ENCODE data around the gene TMEM175.

TMEM175 gene

DNA sequence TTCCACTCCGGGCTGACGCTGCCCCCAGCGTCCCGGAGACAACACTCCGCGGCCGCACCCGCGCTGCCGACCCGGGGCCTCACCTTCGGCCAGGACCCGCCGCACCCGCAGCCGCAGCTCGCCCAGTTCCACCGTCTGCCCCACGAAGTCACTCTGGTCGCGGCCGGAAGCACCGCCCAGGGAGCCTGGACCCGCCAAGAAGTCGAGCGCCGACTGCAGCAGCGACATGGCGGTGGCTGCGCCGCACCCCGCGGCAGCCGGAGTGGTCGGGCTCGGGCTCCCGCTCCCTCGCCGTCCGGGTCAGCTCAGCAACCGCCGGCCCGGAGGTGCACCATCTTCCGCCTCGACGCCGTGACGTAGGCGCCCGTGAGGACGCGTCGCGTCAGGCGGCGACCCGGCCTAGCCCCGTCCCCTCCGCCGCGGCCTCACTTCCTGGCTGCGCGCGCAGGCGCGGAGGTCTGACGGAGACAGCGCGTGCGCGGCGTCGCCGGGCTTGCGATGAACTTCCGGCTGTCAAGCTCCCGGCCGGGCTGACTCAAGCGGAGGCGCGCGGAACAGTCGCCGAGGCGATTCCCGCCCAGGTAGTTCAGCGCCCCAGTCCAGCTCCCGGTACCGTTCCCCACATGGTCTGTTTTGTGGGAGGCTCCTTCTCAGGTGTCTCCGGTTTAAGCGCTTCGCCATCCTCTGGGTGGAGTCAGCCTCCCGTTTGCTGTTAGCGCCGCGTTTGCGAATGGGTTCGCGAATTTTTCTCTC is at the start of gene TMEM175, which contains the start of gene GAK:
TSS of gene TMEM175 (plus strand) at position 501 of the 753 bp plus-strand sequence. CDS start 15,280 bp downstream, outside the sequence.
TSS of gene GAK (minus strand) at position 357 of the 753 bp plus-strand sequence. CDS start at position 228, 129 bp downstream.
- H3K27me3 ChIP-seq (ENCODE audit: control insufficient read depth, insufficient read depth, low read length) = no peaks in the 10 kb centered on the region
- no peaks in the 10 kb centered on the region for H3K9me3 ChIP-seq (ENCODE audit: control insufficient read depth, insufficient read depth, low read length)
- peaks cover 4% of the 10 kb centered on the region; the same call in 1 of the 2 replicates for H3K4me1 ChIP-seq (ENCODE audit: control insufficient read depth, insufficient read depth, low read length)
- peak within 1 kb of the TSS; percentile 93 for H3K4me3 ChIP-seq (ENCODE audit: low read length)
- no peaks in the 10 kb centered on the region for H3K36me3 ChIP-seq (ENCODE audit: control insufficient read depth, insufficient read depth, low read length)
- peak; percentile 94 for DNase-seq (ENCODE audit: low read depth, low spot score)
- WGBS (ENCODE audit: insufficient coverage, insufficient read length) = no CpG with 5 or more reads among the region's 99 CpGs
- no peak within 1 kb of the TSS for H3K27ac ChIP-seq (ENCODE audit: low read length)

DNA sequence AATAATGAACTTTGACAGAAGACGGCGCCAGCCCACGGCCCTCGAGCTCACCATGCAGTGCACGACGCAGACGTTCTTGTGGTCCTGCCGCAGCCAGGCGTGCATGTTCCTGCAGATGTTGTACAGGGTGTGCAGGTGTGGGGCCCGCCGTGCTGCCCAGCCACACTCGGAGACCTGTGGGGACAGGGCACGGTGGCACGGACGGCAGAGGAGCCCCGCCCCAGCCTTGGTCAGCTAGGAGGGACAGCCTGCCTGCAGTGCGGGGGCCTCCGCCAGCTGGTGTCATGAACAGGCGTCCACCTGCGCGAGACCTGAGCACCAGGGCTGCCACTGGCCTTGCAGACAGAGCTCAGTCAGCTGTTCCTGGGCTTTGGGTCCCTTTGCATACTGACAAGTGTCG is 49.6 kb upstream of the TMEM175 start:
- Histone ChIP-seq H3K4me1 (ENCODE audit: control insufficient read depth, insufficient read depth, low read length) (no peaks in the 10 kb centered on the region), H3K27ac (ENCODE audit: low read length) (no peak overlapping the region), H3K4me3 (ENCODE audit: low read length) (no peak overlapping the region), H3K9me3 (ENCODE audit: control insufficient read depth, insufficient read depth, low read length) (no peaks in the 10 kb centered on the region), H3K36me3 (ENCODE audit: control insufficient read depth, insufficient read depth, low read length) (peaks cover 25% of the 10 kb centered on the region), H3K27me3 (ENCODE audit: control insufficient read depth, insufficient read depth, low read length) (no peaks in the 10 kb centered on the region)
- WGBS (ENCODE audit: insufficient coverage, insufficient read length) = no CpG with 5 or more reads among the region's 22 CpGs
- no peak for DNase-seq (ENCODE audit: low read depth, low spot score)

DNA sequence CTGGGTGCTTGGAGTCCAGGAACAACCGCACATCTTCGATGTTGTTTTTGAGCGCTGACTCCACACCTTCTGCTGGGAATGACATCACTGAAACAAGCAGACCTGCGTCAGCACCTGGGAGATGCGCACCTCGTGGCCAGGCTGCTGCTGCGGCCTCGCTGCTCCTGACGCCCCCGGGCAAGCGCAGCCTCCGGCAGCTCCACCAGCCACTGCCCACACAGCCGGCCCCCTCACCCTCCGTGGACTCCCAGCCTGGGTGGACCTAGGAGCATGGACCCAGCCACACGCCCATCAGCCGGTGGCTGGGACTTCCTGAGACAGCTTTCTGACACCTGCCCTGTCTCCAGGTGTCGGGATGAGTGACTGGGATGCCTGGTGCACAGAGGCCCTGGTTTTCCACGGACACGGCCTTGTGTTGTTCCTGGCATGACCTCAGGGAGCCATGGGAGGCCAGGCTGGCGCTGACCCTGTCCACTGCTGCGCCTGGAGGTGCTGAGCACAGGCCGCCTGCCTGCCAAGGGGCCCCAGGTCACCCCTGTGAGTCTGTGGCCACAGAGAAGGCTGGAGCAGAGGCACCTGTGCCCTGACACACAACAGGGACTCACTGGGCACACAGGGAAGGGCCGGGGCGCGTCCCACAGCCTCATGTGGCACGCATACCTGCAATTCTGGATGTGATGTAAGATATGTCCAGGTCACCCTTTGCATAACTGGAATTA is 48.7 kb upstream of the TMEM175 start:
- peaks cover 28% of the 10 kb centered on the region for H3K36me3 ChIP-seq (ENCODE audit: control insufficient read depth, insufficient read depth, low read length)
- H3K4me1 ChIP-seq (ENCODE audit: control insufficient read depth, insufficient read depth, low read length) = no peaks in the 10 kb centered on the region
- DNase-seq (ENCODE audit: low read depth, low spot score) = no peak
- no peak overlapping the region for H3K27ac ChIP-seq (ENCODE audit: low read length)
- H3K27me3 ChIP-seq (ENCODE audit: control insufficient read depth, insufficient read depth, low read length) = no peaks in the 10 kb centered on the region
- WGBS (ENCODE audit: insufficient coverage, insufficient read length) = no CpG with 5 or more reads among the region's 26 CpGs
- H3K9me3 ChIP-seq (ENCODE audit: control insufficient read depth, insufficient read depth, low read length) = no peaks in the 10 kb centered on the region
- H3K4me3 ChIP-seq (ENCODE audit: low read length) = no peak overlapping the region

GRCh38 chr4:884259-884658 is 48.0 kb upstream of the TMEM175 start:
- Histone ChIP-seq H3K27me3 (ENCODE audit: control insufficient read depth, insufficient read depth, low read length) (no peaks in the 10 kb centered on the region), H3K27ac (ENCODE audit: low read length) (no peak overlapping the region), H3K9me3 (ENCODE audit: control insufficient read depth, insufficient read depth, low read length) (no peaks in the 10 kb centered on the region), H3K4me3 (ENCODE audit: low read length) (no peak overlapping the region), H3K36me3 (ENCODE audit: control insufficient read depth, insufficient read depth, low read length) (peaks cover 29% of the 10 kb centered on the region), H3K4me1 (ENCODE audit: control insufficient read depth, insufficient read depth, low read length) (no peaks in the 10 kb centered on the region)
- DNase-seq (ENCODE audit: low read depth, low spot score) = no peak
- WGBS (ENCODE audit: insufficient coverage, insufficient read length) = no CpG with 5 or more reads among the region's 15 CpGs

DNA sequence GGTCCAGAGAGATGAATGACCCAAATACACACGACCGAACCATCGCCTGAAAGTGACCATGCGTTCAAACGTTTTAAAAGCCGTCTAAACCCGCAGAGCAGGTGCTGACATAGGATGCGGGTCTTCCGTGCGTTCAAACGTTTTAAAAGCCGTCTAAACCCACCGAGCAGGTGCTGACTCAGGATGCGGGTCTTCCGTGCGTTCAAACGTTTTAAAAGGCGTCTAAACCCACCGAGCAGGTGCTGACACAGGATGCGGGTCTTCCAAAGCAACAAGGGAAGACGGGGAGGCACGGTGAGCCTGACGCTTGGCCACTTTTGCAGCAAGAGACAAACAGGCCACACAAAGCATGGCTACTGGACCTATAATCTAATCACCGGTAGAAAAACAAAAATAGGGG is 47.4 kb upstream of the TMEM175 start:
- no peak for DNase-seq (ENCODE audit: low read depth, low spot score)
- no peak overlapping the region for H3K4me3 ChIP-seq (ENCODE audit: low read length)
- H3K36me3 ChIP-seq (ENCODE audit: control insufficient read depth, insufficient read depth, low read length) = peaks cover 33% of the 10 kb centered on the region
- H3K4me1 ChIP-seq (ENCODE audit: control insufficient read depth, insufficient read depth, low read length) = no peaks in the 10 kb centered on the region
- no peak overlapping the region for H3K27ac ChIP-seq (ENCODE audit: low read length)
- H3K9me3 ChIP-seq (ENCODE audit: control insufficient read depth, insufficient read depth, low read length) = no peaks in the 10 kb centered on the region
- WGBS (ENCODE audit: insufficient coverage, insufficient read length) = no CpG with 5 or more reads among the region's 24 CpGs
- H3K27me3 ChIP-seq (ENCODE audit: control insufficient read depth, insufficient read depth, low read length) = no peaks in the 10 kb centered on the region

DNA sequence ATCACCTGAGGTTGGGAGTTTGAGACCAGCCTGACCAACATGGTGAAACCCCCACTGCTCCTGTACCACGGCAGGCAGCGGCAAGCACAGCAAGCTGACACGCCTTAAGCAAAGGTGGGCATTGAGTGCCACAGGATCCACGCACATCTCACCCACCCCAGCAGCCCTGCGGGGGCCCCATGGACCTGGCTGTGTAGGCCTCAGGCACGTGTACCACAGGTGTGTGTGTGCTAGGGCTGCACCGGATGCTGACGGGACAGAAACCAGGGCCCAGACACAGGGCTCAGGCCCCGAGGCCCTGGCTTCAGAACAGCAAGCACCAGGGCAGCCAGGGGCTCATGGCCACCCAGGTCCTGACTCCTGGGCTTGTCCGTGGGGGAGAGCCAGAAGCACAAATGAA is 46.9 kb upstream of the TMEM175 start:
- Histone ChIP-seq H3K36me3 (ENCODE audit: control insufficient read depth, insufficient read depth, low read length) (peaks cover 33% of the 10 kb centered on the region), H3K4me3 (ENCODE audit: low read length) (no peak overlapping the region), H3K27me3 (ENCODE audit: control insufficient read depth, insufficient read depth, low read length) (no peaks in the 10 kb centered on the region), H3K4me1 (ENCODE audit: control insufficient read depth, insufficient read depth, low read length) (no peaks in the 10 kb centered on the region), H3K9me3 (ENCODE audit: control insufficient read depth, insufficient read depth, low read length) (no peaks in the 10 kb centered on the region), H3K27ac (ENCODE audit: low read length) (no peak overlapping the region)
- no peak for DNase-seq (ENCODE audit: low read depth, low spot score)
- WGBS (ENCODE audit: insufficient coverage, insufficient read length) = no CpG with 5 or more reads among the region's 10 CpGs

DNA sequence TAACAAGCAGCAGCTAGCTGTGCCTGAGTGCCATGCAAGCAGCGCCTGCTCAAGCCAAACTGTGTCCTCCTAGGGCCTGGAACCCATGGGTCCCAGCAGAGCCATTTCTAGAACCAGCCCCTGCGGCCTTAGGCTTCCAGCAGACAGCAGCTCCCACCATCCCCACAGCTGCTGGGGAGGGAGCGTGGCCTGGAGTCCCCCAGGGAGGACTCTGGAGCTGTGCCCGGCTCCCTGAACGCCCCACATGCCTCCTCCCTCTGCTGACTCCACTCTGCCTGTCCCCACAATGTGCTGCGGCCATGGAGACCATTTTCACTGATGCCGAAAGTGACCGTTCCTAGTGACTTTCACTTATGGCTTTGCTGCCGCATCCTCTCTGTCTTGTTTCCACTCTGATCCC is 46.0 kb upstream of the TMEM175 start:
- WGBS (ENCODE audit: insufficient coverage, insufficient read length) = no CpG with 5 or more reads among the region's 9 CpGs
- Histone ChIP-seq H3K4me1 (ENCODE audit: control insufficient read depth, insufficient read depth, low read length) (no peaks in the 10 kb centered on the region), H3K27ac (ENCODE audit: low read length) (no peak overlapping the region), H3K27me3 (ENCODE audit: control insufficient read depth, insufficient read depth, low read length) (no peaks in the 10 kb centered on the region), H3K4me3 (ENCODE audit: low read length) (no peak overlapping the region), H3K9me3 (ENCODE audit: control insufficient read depth, insufficient read depth, low read length) (no peaks in the 10 kb centered on the region), H3K36me3 (ENCODE audit: control insufficient read depth, insufficient read depth, low read length) (peaks cover 31% of the 10 kb centered on the region)
- DNase-seq (ENCODE audit: low read depth, low spot score) = no peak

DNA sequence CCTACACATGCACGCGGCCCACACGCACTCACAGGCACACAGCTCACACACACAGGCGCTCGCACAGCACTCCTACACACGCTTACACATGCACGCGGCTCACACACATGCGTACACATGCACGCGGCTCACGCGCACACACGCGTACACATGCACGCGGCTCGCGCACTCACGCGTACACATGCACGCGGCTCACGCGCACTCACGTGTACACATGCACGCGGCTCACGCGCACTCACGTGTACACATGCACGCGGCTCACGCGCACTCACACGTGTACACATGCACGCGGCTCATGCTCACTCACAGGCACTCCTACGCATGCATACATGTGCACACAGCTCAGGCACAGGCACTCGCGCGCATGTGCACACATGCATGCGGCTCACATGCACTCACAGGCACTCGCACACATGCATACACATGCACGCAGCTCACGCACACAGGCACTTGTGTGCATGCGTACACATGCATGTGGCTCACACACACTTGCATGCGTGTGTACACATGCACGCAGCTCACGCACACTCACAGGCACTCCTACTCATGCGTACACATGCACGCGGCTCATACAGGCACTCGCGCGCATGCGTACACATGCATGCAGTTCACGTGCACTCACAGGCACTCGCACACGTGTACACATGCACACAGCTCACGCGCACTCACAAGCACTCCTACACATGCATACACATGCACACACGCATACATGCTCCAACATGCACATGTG is 45.1 kb upstream of the TMEM175 start:
- no peaks in the 10 kb centered on the region for H3K27me3 ChIP-seq (ENCODE audit: control insufficient read depth, insufficient read depth, low read length)
- no CpG with 5 or more reads among the region's 63 CpGs for WGBS (ENCODE audit: insufficient coverage, insufficient read length)

DNA sequence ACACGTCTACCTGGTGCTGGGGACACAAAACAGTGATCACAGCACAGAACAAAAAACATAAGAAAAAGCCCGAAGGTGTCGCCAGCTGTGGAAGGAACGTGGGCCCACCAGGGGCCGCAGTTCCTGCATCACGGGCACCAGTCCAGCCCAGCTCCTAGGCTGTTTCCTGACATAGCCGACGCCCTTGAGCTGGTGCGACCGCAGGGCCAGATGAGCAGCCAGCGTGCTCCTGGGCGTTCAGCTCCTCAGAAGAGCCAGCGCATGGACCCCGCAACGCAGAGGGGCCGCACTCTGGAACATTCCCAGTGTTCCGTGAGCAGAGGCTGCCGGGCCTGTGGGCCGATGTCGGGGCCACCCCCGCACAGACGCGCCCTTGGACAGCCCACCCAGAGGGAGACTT is 44.2 kb upstream of the TMEM175 start:
- Histone ChIP-seq H3K27ac (ENCODE audit: low read length) (no peak overlapping the region), H3K4me3 (ENCODE audit: low read length) (no peak overlapping the region), H3K9me3 (ENCODE audit: control insufficient read depth, insufficient read depth, low read length) (no peaks in the 10 kb centered on the region), H3K36me3 (ENCODE audit: control insufficient read depth, insufficient read depth, low read length) (peaks cover 18% of the 10 kb centered on the region), H3K4me1 (ENCODE audit: control insufficient read depth, insufficient read depth, low read length) (no peaks in the 10 kb centered on the region), H3K27me3 (ENCODE audit: control insufficient read depth, insufficient read depth, low read length) (no peaks in the 10 kb centered on the region)
- no CpG with 5 or more reads among the region's 23 CpGs for WGBS (ENCODE audit: insufficient coverage, insufficient read length)
- DNase-seq (ENCODE audit: low read depth, low spot score) = no peak

More for the DNA sequence above, 45.1 kb upstream of the TMEM175 start:
- no peak overlapping the region for H3K27ac ChIP-seq (ENCODE audit: low read length)
- no peaks in the 10 kb centered on the region for H3K9me3 ChIP-seq (ENCODE audit: control insufficient read depth, insufficient read depth, low read length)
- no peaks in the 10 kb centered on the region for H3K4me1 ChIP-seq (ENCODE audit: control insufficient read depth, insufficient read depth, low read length)
- peaks cover 23% of the 10 kb centered on the region for H3K36me3 ChIP-seq (ENCODE audit: control insufficient read depth, insufficient read depth, low read length)
- no peak for DNase-seq (ENCODE audit: low read depth, low spot score)
- H3K4me3 ChIP-seq (ENCODE audit: low read length) = no peak overlapping the region

DNA sequence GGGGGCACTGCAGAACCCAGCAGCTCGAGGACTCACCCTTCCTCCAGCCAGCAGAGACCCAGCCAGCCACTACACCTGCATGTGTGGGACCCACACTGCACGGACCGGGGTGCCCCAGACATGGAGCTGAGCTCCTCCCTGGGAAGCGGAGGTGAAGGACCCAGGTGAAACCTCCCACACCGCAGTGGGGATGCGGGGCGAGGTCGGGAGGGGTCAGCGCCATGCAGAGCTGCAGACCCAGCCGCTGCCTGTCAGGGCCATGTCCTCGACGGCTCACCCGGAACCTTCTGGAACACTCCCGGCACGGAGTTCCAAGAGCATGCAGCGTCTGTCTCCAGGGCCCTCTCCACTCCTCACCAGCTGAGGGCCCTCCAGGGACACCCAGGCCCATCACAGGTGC is 42.7 kb upstream of the TMEM175 start:
- Histone ChIP-seq H3K4me3 (ENCODE audit: low read length) (no peak overlapping the region), H3K9me3 (ENCODE audit: control insufficient read depth, insufficient read depth, low read length) (no peaks in the 10 kb centered on the region), H3K27me3 (ENCODE audit: control insufficient read depth, insufficient read depth, low read length) (no peaks in the 10 kb centered on the region), H3K27ac (ENCODE audit: low read length) (no peak overlapping the region), H3K36me3 (ENCODE audit: control insufficient read depth, insufficient read depth, low read length) (peaks cover 18% of the 10 kb centered on the region; the same call in 1 of the 2 replicates), H3K4me1 (ENCODE audit: control insufficient read depth, insufficient read depth, low read length) (no peaks in the 10 kb centered on the region; the same call in 1 of the 2 replicates)
- no CpG with 5 or more reads among the region's 16 CpGs for WGBS (ENCODE audit: insufficient coverage, insufficient read length)
- no peak for DNase-seq (ENCODE audit: low read depth, low spot score)
